ENCODE data around the gene ZNF319. TPM values are rescaled to one million over a fixed set of nuclear protein-coding genes. Genes with fewer than 3 reads are reported as not detected.
"Not testable (repeated sequence)": the region's sequence is repeated elsewhere in the genome, so short reads cannot be mapped to it uniquely, and the experiment has no call there.

The ZNF319 gene
- total and polyA plus RNA-seq, 10 of the 15 experiments (the other 5 are each of a cell fraction or from before 2014, with no cell fraction given) = 0.29 to 7.4 (median 1.7) TPM

- Histone ChIP-seq H2AFZ (ENCODE audit: control insufficient read depth, low read depth, low read length) (no peak overlapping the region), H3K27me3 (replicated peaks in 1 of 2; ENCODE audit: control insufficient read depth in 2 of 2, insufficient read depth in 2 of 2, low read length in 1 of 2) (no peaks in the 10 kb centered on the region; a peak in 1 of 4 replicates), H3K4me1 (ENCODE audit: control insufficient read depth, insufficient read depth, low read length) (no peaks in the 10 kb centered on the region), H4K20me1 (ENCODE audit: control insufficient read depth, insufficient read depth) (no peaks in the 10 kb centered on the region), H3K4me3 (no peak overlapping the region), H3K27ac (ENCODE audit: control insufficient read depth, insufficient read depth) (no peak overlapping the region), H3K4me2 (ENCODE audit: control insufficient read depth, insufficient read depth) (no peak overlapping the region), H3K36me3 (ENCODE audit: control insufficient read depth in 2 of 2, insufficient read depth in 2 of 2, low read length in 1 of 2) (no peaks in the 10 kb centered on the region), H3K9me3 (replicated peaks; ENCODE audit: control insufficient read depth, insufficient read depth, low read length) (no peaks in the 10 kb centered on the region), H3K9ac (ENCODE audit: control insufficient read depth, insufficient read depth, low read length) (no peak overlapping the region), H3K79me2 (ENCODE audit: control insufficient read depth, insufficient read depth, low read length) (no peaks in the 10 kb centered on the region)
- no peak for ATAC-seq
- POLR2A ChIA-PET = no interaction called here
- no TSS peak for BruUV-seq (replicated peaks)
- WGBS (ENCODE audit: insufficient coverage, insufficient replicate concordance, low lambda C conversion rate, missing lambda C conversion rate) = 51% methylated on average over 11 of the region's 11 CpGs
- SMC1A ChIA-PET (ENCODE audit: uncharacterized antibody, unreplicated experiment) = no interaction called here
- in situ Hi-C loops (cut with MboI) = no loop called here
- FAIRE-seq = no peak
- CTCF ChIA-PET = interaction anchor here (0.6 to 1.3 kb wide), 3 partner anchors 11 to 149 kb away, joined by 3 to 4 read pairs (median 3); no protein-coding TSS in a partner anchor
- no peak for DNase-seq (ENCODE audit: low read depth, low spot score)
- RAD21 ChIA-PET (ENCODE audit: unreplicated experiment) = no interaction called here
- intact Hi-C loops (cut with micrococcal nuclease; ENCODE audit: unreplicated experiment) = no loop called here
- TF ChIP-seq PAX5 (IDR thresholded peaks at IDR 0.05; ENCODE audit: borderline replicate concordance, low read depth, low read length) (no peak), CEBPB (IDR thresholded peaks at IDR 0.05; ENCODE audit: borderline replicate concordance in 1 of 2, low read depth in 2 of 2, low read length in 2 of 2) (no peak), SMAD1 (IDR thresholded peaks at IDR 0.05; ENCODE audit: low read depth, partially characterized antibody) (no peak), FOXK2 (IDR thresholded peaks at IDR 0.05) (no peak), NFXL1 (IDR thresholded peaks at IDR 0.05; ENCODE audit: borderline replicate concordance) (no peak), KAT2A (conservative IDR thresholded peaks at IDR 0.05; ENCODE audit: control insufficient read depth, low read depth, low read length) (no peak), HDGF (IDR thresholded peaks at IDR 0.05) (no peak), GATAD2B (conservative IDR thresholded peaks at IDR 0.05; ENCODE audit: low read depth) (no peak), CBFB (IDR thresholded peaks at IDR 0.05; ENCODE audit: low read depth) (no peak), RBBP5 (conservative IDR thresholded peaks at IDR 0.05) (no peak), YY1 (IDR thresholded peaks at IDR 0.05; ENCODE audit: low read depth, low read length) (no peak), IRF3 (IDR thresholded peaks at IDR 0.05) (no peak), SREBF1 (IDR thresholded peaks at IDR 0.05; ENCODE audit: low read length) (no peak), ESRRA (IDR thresholded peaks at IDR 0.05; ENCODE audit: low read length) (no peak)
These were observed 21.4 kb downstream of the ZNF319 start for GRCh38 chr16:57979006-57979585.

GRCh38 chr16:57978070-57978465 is 22.4 kb downstream of the ZNF319 start:
- intact Hi-C loops (cut with micrococcal nuclease; ENCODE audit: unreplicated experiment); in situ Hi-C loops (cut with MboI); H2AFZ ChIP-seq (ENCODE audit: control insufficient read depth, low read depth, low read length); H3K79me2 ChIP-seq (ENCODE audit: control insufficient read depth, insufficient read depth, low read length); H3K27me3 ChIP-seq (replicated peaks in 1 of 2; ENCODE audit: control insufficient read depth in 2 of 2, insufficient read depth in 2 of 2, low read length in 1 of 2); FAIRE-seq; SMC1A ChIA-PET (ENCODE audit: uncharacterized antibody, unreplicated experiment); H3K9ac ChIP-seq (ENCODE audit: control insufficient read depth, insufficient read depth, low read length); H4K20me1 ChIP-seq (ENCODE audit: control insufficient read depth, insufficient read depth); POLR2A ChIA-PET; ATAC-seq; BruUV-seq (replicated peaks); H3K36me3 ChIP-seq (ENCODE audit: control insufficient read depth in 2 of 2, insufficient read depth in 2 of 2, low read length in 1 of 2); H3K4me3 ChIP-seq; H3K27ac ChIP-seq (ENCODE audit: control insufficient read depth, insufficient read depth); H3K4me2 ChIP-seq (ENCODE audit: control insufficient read depth, insufficient read depth); H3K4me1 ChIP-seq (ENCODE audit: control insufficient read depth, insufficient read depth, low read length); H3K9me3 ChIP-seq (replicated peaks; ENCODE audit: control insufficient read depth, insufficient read depth, low read length); RAD21 ChIA-PET (ENCODE audit: unreplicated experiment); DNase-seq (ENCODE audit: low read depth, low spot score): not testable (repeated sequence)
- CTCF ChIA-PET = interaction anchor here (0.6 kb wide), 1 partner anchor 78 kb away, joined by 3 read pairs; no protein-coding TSS in a partner anchor
- WGBS (ENCODE audit: insufficient coverage, insufficient replicate concordance, low lambda C conversion rate, missing lambda C conversion rate) = 51% methylated on average over 2 of the region's 2 CpGs

All from GM12878 (cell line).